ENCODE measurements around the gene CUEDC2.
A peak's percentile ranks its signal among the peaks of the same experiment; 100 is the strongest.
"Not testable (repeated sequence)": the region's sequence is repeated elsewhere in the genome, so short reads cannot be mapped to it uniquely, and the experiment has no call there.

Gene CUEDC2

GRCh38 chr10:102432162-102432950 is at the start of gene CUEDC2:
Gene CUEDC2, minus strand, starts transcription at chr10:102432574. Its CDS starts 7,386 bp downstream, at chr10:102425188.
- DNase-seq = peak; percentile 88 to 96

DNA sequence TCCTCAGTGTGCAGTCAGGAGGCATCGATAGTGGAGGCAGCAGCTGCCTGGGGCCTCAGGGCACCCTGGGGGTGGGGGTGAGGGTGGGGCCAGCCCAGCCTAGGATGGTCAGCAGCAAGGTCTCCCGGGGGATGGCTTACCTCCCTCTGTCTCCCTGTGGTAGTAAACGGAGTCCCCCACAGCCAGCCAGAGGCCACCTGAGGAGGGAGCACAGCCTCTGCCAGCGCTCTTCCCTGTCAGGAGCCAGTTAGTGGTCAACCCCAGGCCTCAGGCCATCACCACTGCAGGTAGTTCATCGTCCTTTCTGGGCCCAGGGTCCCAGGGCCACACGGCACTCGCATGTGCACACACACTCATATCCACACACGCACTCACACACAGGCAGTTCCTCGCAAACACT is 48.0 kb upstream of the CUEDC2 start:
- no peak for DNase-seq

DNA sequence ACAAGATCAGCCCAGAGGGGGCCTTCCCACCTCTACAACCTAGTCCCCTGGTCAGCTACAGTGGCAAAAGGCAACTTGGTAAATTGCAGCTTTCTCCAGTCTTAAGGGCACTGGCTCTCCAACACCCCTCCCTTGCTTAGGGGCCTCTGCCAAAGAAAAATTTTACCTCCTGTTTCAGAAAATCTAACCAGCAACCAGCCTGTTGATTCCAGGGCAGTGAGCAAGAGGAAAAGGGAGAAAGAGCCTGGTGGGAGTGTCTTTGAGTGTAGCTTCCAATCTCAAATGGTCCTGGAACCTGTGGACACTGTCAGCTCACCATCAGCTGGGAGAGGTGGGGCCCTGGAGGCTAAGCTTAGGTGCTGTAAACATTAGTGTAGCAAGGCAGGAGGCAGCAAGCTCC is 47.3 kb upstream of the CUEDC2 start:
- no peak for DNase-seq

GRCh38 chr10:102476466-102477141 is 44.2 kb upstream of the CUEDC2 start:
- peak in 1 of 2 donors; percentile 7 for DNase-seq

GRCh38 chr10:102475451-102476040 is 43.2 kb upstream of the CUEDC2 start:
- no peak for DNase-seq

DNA sequence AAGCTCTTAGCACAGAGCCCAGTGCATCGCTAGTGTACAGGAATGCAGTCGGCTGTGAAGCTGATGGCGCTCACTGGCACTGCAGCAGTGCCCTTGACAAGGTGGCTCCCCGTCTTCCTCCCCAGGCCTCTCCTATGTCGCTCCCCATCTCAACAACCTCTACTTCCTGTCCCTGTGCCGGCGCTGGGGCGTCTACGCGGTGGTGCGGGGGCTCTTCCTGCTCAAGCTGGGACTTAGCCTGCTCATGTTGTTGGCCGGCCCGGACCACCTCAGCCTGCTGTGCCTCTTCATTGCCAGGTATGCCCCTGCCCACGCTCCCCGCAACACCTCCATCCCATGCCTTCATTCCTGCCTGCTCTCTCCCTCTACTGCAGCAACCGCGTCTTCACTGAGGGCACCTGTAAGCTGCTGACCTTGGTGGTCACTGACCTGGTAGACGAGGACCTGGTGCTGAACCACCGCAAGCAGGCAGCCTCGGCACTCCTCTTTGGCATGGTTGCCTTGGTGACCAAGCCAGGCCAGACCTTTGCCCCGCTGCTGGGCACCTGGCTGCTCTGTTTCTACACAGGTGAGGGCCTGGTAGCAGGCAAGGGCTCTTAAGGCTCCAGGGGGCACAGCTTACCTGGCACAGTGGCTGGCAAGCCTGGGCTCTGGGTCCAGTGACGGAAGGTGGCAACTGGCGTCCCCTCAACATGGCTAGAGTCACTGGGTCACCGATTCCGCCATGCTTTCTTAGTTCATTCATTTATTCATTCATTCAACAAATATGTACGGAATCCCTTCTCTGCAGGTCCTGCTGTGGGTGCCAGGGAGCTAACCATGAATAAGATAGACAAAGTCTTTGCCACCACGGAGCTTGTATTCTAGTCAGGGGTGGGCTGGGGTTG is 41.3 kb upstream of the CUEDC2 start:
- peak in 1 of 2 donors; percentile 10 for DNase-seq

DNA sequence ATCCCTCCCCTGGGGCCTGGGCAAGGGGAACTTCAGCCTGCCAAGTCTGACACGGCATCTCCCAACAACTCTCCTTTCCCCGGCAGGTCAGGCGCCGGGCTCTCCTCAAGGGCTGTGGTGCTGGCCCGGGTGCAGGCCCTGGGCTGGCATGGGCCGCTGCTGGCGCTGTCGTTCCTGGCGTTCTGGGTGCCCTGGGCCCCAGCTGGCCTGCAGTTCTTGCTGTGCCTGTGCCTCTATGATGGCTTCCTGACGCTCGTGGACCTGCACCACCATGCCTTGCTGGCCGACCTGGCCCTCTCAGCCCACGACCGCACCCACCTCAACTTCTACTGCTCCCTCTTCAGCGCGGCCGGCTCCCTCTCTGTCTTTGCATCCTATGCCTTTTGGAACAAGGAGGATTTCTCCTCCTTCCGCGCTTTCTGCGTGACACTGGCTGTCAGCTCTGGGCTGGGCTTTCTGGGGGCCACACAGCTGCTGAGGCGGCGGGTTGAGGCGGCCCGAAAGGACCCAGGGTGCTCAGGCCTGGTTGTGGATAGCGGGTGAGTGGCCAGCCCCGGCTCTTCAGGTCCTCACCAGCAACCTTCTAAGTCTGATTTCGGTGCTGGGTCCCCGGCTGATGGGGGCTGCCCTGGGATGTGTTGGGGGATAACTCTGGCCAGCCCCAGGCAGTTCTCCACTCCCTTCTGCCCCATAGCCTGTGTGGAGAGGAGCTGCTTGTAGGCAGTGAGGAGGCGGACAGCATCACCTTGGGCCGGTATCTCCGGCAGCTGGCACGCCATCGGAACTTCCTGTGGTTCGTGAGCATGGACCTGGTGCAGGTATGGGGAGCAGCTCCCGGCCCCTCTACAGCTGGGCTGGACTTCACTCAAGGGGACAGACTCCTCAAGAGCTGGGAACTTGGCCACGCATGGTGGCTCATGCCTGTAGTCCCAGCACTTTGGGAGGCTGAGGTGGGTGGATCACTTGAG is 38.5 kb upstream of the CUEDC2 start:
- no peak for DNase-seq

DNA sequence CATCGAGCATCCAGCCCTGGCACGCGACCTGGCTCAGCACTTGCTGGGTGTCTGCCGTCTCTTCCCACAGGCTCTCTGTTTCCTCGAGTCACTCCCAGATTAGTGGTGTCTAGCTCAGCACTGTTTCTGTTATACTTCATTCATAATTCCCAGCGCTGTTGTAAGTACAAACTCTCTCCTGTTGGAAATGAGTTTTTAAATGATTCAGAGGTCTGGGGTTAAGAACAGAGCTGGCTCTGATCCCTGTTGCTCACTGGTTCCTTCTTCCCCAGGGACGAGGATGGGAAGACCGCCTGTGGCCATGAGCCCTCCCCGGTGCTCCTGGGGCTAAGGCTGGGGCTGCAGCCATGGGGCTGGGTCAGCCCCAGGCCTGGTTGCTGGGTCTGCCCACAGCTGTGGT is 36.3 kb upstream of the CUEDC2 start:
- DNase-seq = no peak

- DNase-seq = no peak
Observed at GRCh38 chr10:102467971-102468438, 35.6 kb upstream of the CUEDC2 start.

GRCh38 chr10:102467318-102467717 is 34.9 kb upstream of the CUEDC2 start:
- DNase-seq = no peak

GRCh38 chr10:102465466-102465865 is 33.1 kb upstream of the CUEDC2 start:
- DNase-seq = no peak

DNA sequence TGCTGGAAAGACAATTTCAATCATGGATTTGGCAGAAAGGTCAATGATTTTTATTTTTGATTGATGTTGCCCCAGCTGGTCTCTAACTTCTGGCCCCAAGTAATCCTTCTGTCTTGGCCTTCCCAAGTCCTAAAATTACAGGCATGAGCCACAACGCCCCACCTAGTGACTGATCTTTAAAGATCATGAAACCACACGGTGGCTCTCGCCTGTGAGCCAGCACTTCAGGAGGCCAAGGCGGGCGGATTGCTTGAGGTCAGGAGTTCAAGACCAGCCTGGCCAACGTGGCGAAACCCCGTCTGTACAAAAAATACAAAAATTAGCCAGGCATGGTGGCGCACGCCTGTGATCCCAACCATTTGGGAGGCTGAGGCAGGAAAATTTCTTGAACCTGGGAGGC is 31.6 kb upstream of the CUEDC2 start:
- DNase-seq = no peak

DNA sequence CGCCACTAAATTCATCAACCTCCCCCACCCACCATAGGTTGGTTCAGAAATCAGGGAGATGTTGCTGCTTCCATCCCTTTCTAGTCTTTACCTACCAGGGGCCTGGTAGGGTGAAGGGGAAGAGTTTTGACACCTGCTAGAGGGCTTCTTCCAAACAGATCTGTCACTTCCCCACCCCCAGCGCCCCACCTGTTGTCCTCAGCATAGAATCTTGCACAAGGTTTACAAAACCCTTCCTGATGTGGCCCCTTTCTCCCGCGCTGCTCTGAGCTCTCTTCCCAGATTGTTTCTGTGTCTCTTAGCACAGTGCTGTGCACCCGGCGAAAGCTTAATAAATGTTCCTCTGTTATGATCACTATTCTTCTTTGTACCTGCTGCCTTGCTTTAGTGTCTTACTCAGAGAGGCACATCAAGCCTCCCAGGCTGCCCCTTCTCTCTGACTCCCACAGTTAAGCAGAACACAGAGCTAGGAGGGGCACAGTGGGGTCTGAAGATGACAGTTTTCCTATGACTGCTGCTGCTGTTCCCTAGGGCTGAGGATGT is 30.2 kb upstream of the CUEDC2 start:
- DNase-seq = no peak

- peak; percentile 94 for DNase-seq
Observed at GRCh38 chr10:102461187-102462054, 29.0 kb upstream of the CUEDC2 start.

- no peak for DNase-seq
Observed at GRCh38 chr10:102460836-102461186, 28.4 kb upstream of the CUEDC2 start.

DNA sequence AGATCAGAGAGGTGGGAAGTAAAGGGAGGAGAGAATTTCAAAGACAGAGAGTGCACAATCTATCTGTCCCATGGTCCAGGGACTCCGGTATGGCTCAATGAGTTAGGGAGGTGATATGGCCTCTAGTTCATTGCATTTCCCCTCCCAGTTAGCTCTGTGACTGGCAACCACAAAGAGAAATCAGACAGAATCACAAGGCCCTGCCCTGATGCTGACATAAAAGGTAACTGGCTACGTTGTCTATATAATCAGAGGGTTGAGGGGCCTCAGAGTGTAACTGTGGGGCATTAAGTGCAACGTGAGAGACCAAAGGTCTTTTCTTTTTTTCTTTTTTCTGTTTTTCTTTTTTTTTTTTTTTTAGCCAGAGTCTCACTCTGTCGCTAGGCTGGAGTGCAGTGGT is 26.3 kb upstream of the CUEDC2 start:
- no peak for DNase-seq

- DNase-seq = no peak
Observed at GRCh38 chr10:102457591-102458150, 25.3 kb upstream of the CUEDC2 start.

DNA sequence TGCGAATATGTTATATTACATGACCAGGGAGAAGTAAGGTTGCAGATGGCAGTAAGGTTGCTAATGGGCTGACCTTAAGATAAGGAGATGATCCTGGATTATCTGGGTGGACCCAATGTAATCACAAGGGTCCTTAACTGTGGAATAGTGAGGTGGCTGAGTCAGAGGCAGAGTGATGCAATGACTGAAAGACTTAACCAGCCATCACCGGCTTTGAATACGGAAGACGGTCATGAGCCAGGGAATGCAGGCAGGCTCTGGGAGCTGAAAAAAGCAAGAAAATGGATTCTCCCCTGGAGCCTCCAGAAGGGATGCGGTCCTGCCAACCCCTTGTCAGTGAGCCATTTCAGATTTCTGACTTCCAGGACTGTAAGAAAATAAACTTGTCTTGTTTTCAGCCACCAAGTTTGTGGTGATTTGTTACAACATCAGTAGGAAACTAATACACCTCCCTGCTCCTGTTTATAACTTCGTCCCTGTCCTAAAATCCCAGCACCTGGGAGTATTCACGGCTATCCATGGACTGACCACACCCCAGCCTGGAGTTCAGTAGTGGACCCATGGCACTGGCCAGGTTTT is 23.6 kb upstream of the CUEDC2 start:
- DNase-seq = no peak

- DNase-seq = not testable (repeated sequence)
Observed at GRCh38 chr10:102454662-102455487, 22.5 kb upstream of the CUEDC2 start.

All from activated CD4-positive, alpha-beta T cell treated with anti-CD3 and anti-CD28 coated beads for 4 hours (primary cell).